ENCODE results near the gene MAP1LC3B. TPM values are rescaled to one million over a fixed set of nuclear protein-coding genes. Genes with fewer than 3 reads are reported as not detected.
"Not testable (repeated sequence)": the region's sequence is repeated elsewhere in the genome, so short reads cannot be mapped to it uniquely, and the experiment has no call there.

The MAP1LC3B gene
- total RNA-seq, 1 experiment from 2014 or later: 74.7 TPM

- ChIA-PET POLR2A (ENCODE audit: low non-redundant PET) (no interaction called here), CTCF (no interaction called here)
- Histone ChIP-seq H3K36me3 (ENCODE audit: insufficient read depth, low read length, poor library complexity, severe bottlenecking) (no peaks in the 10 kb centered on the region), H3K27ac (ENCODE audit: low read depth, low read length, poor library complexity, severe bottlenecking) (no peak overlapping the region), H3K4me3 (ENCODE audit: low read depth, low read length, poor library complexity, severe bottlenecking) (no peak overlapping the region), H3K9me3 (ENCODE audit: low read depth, low read length, poor library complexity, severe bottlenecking) (no peaks in the 10 kb centered on the region), H3K4me1 (ENCODE audit: insufficient read depth, low read length, poor library complexity, severe bottlenecking) (no peaks in the 10 kb centered on the region), H3K27me3 (replicated peaks; ENCODE audit: insufficient read depth, low read depth, low read length, poor library complexity) (no peaks in the 10 kb centered on the region)
- BruUV-seq (replicated peaks): no TSS peak
- no peak for DNase-seq (ENCODE audit: low spot score)
- intact Hi-C loops (cut with micrococcal nuclease; ENCODE audit: unreplicated experiment): no loop called here
- no peak for TF ChIP-seq EZH2 (IDR thresholded peaks at IDR 0.05; ENCODE audit: borderline replicate concordance, low read depth, low read length, poor library complexity, severe bottlenecking)
These were observed 16.6 kb upstream of the MAP1LC3B start for GRCh38 chr16:87375426-87376135.

DNA sequence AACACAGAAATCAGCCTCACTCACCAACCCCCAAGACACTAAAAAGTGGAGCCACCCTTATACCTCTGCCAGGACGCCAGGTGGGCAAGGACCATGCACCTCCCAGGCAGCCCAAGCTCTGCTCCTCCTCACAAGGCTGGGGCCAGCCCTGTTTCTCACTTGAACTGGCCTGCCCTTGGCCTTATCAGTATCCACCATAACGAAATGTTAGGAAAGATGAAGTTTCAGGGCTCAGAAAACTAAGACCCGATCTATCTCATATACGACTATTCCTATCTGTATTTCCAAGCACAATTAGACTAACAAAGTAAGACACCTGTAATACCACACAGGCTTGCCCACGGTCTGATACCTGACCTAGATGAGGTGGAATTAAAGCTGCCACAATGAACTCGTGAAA is 15.5 kb upstream of the MAP1LC3B start:
- H3K4me3 ChIP-seq (ENCODE audit: low read depth, low read length, poor library complexity, severe bottlenecking): no peak overlapping the region
- no peaks in the 10 kb centered on the region for H3K36me3 ChIP-seq (ENCODE audit: insufficient read depth, low read length, poor library complexity, severe bottlenecking)
- H3K27me3 ChIP-seq (replicated peaks; ENCODE audit: insufficient read depth, low read depth, low read length, poor library complexity): no peaks in the 10 kb centered on the region
- H3K9me3 ChIP-seq (ENCODE audit: low read depth, low read length, poor library complexity, severe bottlenecking): no peaks in the 10 kb centered on the region
- DNase-seq (ENCODE audit: low spot score): no peak
- intact Hi-C loops (cut with micrococcal nuclease; ENCODE audit: unreplicated experiment): no loop called here
- no TSS peak for BruUV-seq (replicated peaks)
- POLR2A ChIA-PET (ENCODE audit: low non-redundant PET): no interaction called here
- peaks cover 8% of the 10 kb centered on the region for H3K4me1 ChIP-seq (ENCODE audit: insufficient read depth, low read length, poor library complexity, severe bottlenecking)
- TF ChIP-seq EZH2 (IDR thresholded peaks at IDR 0.05; ENCODE audit: borderline replicate concordance, low read depth, low read length, poor library complexity, severe bottlenecking) (no peak), CTCF (conservative IDR thresholded peaks at IDR 0.05; ENCODE audit: low read depth, low read length) (no peak)
- CTCF ChIA-PET: no interaction called here
- no peak overlapping the region for H3K27ac ChIP-seq (ENCODE audit: low read depth, low read length, poor library complexity, severe bottlenecking)

GRCh38 chr16:87379312-87379752 is 12.8 kb upstream of the MAP1LC3B start:
- H3K27ac ChIP-seq (ENCODE audit: low read depth, low read length, poor library complexity, severe bottlenecking); POLR2A ChIA-PET (ENCODE audit: low non-redundant PET): not testable (repeated sequence)

DNA sequence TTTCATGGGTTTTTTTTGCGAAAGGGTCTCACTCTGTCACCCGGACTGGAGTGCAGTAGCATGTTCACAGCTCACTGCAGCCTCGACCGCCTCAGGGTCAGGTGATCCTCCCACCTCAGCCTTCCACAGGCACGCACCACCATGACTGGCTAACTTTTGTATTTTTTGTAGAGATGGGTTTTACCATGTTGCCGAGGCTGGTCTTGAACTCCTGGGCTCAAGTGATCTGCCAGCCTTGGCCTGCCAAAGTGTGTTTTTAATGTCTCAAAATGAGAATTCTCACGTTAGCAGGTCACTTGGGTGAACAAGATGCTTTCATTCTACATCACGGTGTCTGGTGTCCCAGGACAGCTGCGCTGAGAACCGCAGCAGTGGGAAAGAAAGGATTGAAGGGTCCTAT is 11.7 kb upstream of the MAP1LC3B start:
- Histone ChIP-seq H3K9me3 (ENCODE audit: low read depth, low read length, poor library complexity, severe bottlenecking) (no peaks in the 10 kb centered on the region), H3K27me3 (replicated peaks; ENCODE audit: insufficient read depth, low read depth, low read length, poor library complexity) (no peaks in the 10 kb centered on the region), H3K4me3 (ENCODE audit: low read depth, low read length, poor library complexity, severe bottlenecking) (no peak overlapping the region), H3K36me3 (ENCODE audit: insufficient read depth, low read length, poor library complexity, severe bottlenecking) (no peaks in the 10 kb centered on the region), H3K27ac (ENCODE audit: low read depth, low read length, poor library complexity, severe bottlenecking) (no peak overlapping the region), H3K4me1 (ENCODE audit: insufficient read depth, low read length, poor library complexity, severe bottlenecking) (peaks cover 11% of the 10 kb centered on the region)
- TF ChIP-seq CTCF (conservative IDR thresholded peaks at IDR 0.05; ENCODE audit: low read depth, low read length) (no peak), EZH2 (IDR thresholded peaks at IDR 0.05; ENCODE audit: borderline replicate concordance, low read depth, low read length, poor library complexity, severe bottlenecking) (no peak)
- no TSS peak for BruUV-seq (replicated peaks)
- no peak for DNase-seq (ENCODE audit: low spot score)
- intact Hi-C loops (cut with micrococcal nuclease; ENCODE audit: unreplicated experiment): no loop called here
- ChIA-PET CTCF (no interaction called here), POLR2A (ENCODE audit: low non-redundant PET) (no interaction called here)

More at GRCh38 chr16:87379312-87379752, 12.8 kb upstream of the MAP1LC3B start:
- CTCF ChIA-PET; intact Hi-C loops (cut with micrococcal nuclease; ENCODE audit: unreplicated experiment); DNase-seq (ENCODE audit: low spot score); BruUV-seq (replicated peaks); H3K9me3 ChIP-seq (ENCODE audit: low read depth, low read length, poor library complexity, severe bottlenecking); H3K4me3 ChIP-seq (ENCODE audit: low read depth, low read length, poor library complexity, severe bottlenecking); H3K36me3 ChIP-seq (ENCODE audit: insufficient read depth, low read length, poor library complexity, severe bottlenecking); H3K27me3 ChIP-seq (replicated peaks; ENCODE audit: insufficient read depth, low read depth, low read length, poor library complexity): not testable (repeated sequence)
- H3K4me1 ChIP-seq (ENCODE audit: insufficient read depth, low read length, poor library complexity, severe bottlenecking): peaks cover 11% of the 10 kb centered on the region

Measured in A673 (cell line).